HG03575 (cell line): ENCODE data around the gene IMPG1.

ENCODE experiments used
- ATAC-seq: cut with Tn5 transposase; IDR thresholded peaks from one replicate; pipeline ENCODE4 v1.9.1; 2021; ENCODE audit not compliant: unreplicated experiment, insufficient number of reproducible peaks, low FRiP score; ENCODE audit errors: extremely low read depth

IMPG1 gene

DNA sequence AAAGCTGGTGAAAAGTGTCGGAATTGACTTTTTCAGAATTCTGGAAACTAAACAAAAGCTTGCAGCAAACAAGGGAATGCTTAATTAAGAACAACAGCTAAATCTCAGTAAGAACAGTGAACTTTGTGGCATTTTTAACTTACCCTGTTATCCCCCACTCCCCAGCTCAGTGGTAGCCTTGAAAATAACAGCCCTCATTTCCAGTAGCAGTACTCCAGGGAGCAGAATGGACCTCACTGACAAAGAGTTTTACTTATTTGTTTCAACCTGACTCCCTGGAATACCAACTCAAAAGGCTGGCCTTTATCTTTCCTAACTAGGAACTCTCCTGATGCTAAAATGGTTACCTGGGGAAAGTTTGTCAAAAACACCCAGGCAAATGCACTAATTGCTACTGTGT, 108.9 kb downstream of the IMPG1 start:
- no peak for ATAC-seq

DNA sequence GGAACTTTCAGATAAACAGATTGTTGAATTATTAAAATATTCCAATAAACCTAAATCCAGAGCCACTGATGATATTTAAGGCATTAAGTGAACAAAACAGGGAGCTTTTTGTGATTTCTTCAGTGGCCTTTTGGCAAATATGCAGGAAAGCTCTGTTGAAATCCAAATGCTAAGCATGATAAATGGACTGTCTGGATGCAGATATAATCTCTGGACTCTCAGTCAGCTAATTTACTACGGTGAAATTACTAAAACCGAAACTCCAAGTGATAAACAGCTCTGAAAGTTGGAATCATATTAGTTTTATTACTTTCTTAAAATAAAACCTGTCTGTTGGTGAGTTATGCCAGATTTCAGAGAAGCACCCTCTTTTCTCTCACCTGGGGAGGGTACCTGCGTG, 120.3 kb downstream of the IMPG1 start:
- no peak for ATAC-seq

DNA sequence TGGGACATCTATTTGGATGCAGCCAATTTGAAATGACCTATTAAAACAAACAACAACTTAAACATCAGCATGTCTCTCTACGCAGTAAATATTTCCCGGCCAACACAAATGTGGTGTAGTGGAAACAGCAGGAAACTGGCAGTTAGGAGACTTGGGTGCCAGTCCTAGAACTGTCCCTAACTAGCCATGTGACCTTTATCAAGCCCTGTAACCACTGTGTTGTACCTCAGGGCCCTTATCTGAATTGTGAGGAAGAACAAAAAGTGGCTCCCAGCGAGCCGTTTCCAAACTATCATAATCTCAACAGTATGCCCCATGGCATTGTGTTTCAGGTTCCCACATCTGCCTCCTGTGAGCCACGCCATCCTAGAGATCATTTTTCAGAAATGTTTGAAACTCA, 124.5 kb downstream of the IMPG1 start:
- no peak for ATAC-seq

DNA sequence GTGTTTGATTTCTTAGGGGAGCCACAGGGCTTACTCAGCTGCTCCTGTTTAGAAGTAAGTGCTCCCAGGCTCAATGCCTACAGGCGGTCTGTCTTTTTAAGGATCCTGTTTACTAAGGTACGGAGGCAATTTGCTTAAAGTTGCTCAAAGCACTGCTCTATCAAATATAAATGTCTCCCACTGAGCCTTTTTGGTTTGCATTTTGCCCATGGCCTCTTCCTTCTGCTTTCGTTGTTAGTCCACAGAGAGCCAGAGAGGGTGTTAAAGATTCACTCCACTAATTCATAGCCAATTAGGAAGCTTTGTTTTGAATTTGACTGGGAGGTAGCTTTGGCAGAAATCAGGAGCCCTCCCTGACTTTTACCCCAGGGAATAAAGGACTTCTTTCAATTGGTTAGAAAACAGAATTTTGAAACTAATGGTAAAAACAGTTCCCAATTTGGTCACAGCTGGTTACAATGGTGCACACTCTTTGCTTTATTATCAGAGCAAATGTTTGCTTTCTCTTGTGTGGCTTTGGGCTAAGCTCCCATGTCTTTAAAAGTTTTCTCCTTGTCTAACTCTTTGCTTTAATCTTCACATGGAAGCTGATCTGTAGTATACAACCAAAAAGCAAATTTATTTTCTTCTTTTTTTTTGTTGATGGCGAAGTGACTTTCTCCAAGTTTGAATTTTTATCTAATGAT, 126.2 kb downstream of the IMPG1 start:
- ATAC-seq: no peak

DNA sequence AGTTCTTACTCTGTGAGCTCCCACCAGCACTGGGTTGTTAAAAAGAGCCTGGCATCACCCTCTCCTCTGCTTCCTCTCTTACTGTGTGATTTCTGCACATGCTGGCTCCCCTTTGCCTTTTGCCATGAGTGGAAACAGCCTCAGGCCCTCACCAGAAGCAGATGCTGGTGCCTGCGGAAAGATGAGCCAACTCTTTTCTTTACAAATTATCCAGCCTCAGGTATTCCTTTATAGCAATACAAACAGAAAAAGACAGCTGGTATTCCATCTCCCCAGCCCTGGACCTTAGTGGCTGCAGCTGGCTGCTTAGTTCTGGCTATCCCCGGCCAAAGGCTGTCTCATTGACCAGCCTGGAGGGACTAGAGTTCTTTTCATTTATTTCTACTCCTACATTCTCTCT, 129.1 kb downstream of the IMPG1 start:
- no peak for ATAC-seq

DNA sequence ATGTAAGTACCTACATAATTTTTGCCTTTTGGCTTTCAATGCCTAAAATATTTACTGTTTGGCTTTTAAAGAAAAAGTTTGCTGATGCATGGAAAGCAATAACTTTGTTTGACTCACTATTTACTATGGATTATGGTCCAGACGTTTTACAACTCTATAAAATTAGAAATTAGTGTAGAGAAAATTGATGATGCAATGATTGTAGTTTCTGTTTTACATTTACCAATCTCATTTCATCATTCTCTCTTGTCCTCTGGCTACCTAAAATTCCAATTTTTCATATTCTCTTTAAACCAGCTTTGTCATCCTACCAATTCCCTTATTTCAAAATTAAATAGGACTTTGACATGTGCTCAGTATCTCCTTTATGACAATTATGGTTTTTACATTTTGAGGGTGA, 131.0 kb downstream of the IMPG1 start:
- no peak for ATAC-seq

DNA sequence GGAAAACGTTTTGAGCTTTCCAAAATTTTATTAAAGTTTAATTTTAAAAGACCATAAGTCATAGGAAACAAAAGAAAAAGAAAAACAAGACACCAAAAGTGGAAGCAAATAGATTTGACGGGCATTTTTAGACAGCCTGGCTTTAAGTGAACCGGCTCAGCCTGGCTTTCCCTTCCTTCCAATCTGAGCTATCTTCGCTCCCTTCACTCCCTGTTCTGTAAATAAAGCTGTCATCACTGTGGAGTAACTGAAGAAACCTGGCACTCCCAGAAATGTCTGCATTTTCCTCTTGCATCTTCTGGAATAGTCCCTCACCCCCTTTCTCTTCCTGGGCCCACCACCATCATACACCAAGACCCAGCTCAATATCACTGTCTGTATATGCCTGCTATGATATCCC, 131.9 kb downstream of the IMPG1 start:
- ATAC-seq: no peak

DNA sequence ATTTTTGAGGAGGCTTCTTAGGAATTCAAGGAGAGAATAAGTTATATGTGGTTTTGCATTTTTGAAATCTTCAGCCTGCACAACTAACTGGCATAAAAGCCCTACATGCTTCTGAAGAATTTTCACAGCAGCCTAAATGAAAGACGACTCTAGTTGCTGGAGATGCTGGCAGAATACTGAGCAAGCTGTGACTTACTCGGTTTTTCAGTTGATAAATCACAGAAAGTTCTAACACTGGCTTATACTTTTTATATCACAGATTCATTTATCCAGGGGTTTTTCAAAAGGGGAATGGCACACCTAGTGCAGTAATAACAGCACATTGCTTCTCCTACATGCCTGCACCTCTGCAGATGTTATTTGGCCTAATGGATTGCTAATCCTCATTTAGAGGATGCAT, 134.6 kb downstream of the IMPG1 start:
- ATAC-seq: no peak

DNA sequence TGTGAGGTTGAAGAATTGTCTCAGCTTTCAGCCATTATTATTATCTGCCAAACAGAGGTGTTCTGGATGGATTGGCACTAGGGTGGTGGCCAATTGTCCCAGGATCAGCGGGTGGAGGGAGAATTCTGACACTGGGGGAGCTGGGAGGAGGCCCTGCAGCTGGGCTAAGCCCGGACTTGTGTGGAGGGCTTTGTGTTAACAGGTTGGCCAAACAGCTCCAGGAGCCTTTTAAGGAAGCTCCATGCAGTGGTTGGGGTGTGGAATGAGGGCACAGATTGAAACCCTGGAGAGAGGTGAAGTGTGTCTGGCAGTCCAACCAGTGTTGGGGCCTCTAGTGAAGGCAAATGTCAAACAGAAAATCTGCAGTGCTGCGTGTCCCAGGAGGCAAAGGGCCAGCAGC, 135.8 kb downstream of the IMPG1 start:
- no peak for ATAC-seq

DNA sequence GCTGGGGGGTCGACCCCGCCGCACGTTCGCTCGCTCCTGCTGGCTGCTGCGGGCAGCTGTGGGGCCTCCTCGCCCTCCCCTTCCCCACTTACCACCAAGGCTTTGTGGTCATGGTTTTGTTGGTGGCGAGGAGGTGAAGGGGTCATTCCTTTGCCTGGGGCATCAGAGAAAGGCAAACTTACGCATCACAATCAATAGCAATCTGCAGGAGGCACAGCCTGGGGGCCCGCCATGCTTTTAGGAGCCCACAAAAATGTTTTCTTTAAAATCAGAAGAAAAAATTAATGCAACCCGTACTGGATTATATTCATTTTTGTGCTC, 137.0 kb downstream of the IMPG1 start:
- no peak for ATAC-seq

DNA sequence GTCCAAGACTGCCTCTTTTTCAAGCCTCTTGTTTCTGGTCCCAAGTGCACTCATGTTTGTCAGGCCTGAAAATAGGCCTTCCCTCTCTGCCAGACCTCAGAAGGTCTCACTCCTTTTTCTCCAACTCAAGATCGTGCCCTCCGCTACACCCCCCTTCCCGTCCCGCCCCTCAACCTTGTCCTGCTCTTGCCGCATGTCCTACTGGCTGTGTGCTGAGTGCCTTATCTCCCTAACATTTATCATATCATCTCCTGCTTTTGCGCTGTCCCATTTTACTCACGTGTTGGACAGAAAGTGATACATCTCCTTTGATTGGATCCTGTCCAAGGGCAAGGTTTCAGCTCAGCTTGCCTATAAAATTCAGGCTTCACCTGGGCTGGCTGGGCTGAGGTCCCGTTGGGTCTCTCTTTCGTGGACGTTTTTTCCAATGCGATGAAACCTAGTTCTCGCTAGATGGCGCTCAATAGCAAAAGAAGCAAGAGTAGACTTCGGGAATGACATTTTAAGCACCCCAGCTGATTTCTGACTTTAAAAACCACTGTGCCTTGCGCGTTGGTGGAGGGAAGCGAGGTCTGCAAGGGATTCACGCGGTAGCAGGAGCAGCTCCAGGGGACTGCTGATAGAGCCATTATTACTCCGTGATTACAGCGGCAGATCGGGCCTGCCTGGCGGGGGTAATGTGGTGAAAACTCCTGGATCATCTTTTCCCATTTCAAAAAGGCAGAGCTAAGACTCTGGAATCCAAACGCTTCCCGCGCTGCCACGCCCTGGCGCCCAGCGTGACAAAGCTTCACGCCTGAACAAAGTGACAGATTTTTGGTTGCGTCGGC, 137.6 kb downstream of the IMPG1 start:
- peak; percentile 46 for ATAC-seq

DNA sequence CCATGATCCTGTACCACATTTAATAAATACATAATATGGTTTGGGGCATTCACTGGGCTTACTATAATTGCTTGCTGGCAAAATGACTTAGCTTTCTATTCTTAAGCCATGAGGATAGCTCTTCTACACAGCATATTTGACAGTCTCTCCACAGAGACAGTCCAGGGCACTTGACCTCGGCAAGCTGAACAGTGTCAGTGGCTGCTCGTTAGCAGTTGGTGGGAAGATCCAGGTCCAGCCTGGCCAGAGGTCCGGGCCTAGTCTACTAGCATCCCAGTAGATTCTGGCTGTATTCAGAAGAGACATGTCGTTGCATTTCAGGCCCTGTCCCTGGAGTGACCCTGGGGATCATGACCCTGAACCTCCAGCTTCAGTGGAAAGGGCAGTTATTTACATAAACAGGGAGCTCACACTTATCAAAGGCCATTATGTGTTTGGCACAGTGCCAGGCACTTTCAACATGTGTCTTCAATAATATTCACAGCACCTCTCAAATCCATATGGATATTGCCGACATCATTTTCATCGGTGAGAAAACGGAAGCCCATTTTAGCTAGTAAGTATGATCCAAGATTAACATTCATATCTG, 139.0 kb downstream of the IMPG1 start:
- ATAC-seq: no peak

DNA sequence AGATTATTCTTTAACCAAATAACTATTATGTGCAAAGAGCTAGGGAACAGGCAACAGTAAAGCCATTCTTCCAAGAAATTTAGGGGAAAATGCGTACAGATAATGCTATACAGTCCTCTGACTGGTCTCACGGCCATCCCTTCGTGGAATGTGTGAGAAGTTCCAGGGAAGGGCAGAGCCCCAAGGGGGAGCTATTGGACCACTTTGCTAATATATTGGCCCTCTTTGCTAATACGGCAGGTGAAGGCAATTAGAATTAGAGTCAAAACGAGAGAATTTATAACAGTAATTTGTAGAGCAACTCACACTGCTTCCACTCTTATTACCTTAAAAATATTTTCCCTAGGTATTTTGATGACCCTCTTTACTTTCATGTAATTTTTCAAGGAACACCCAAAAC, 140.4 kb downstream of the IMPG1 start:
- no peak for ATAC-seq

DNA sequence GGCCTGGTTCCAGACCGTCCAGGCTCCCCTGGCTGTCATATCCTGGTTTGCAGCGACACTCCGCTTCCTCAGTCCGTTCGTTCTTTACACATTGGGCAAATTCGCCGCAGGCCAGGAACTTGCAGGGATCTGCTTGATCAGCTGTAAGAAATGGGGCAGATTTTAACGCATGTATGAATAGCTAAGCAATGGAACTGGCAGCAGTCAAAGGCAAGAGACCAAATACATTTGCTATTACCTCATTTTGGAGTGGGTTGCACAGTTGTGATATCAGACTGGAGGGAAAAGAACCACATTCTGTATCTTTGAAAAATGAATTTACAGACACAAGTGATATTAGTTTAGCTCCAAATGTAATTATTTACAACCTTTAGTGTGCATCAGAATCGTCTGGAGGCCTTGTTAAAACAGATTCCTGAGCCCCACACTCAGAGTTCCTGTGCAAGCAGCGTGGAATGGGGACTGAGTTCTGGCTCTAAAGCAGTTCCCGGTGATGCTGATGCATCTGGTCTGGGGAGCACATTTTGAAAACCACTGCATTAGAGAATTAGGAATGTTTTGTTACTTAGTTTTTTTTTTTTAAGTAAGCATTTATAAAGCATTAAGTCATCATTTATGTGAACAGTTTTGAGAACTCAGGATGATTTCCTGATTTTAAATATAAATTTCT, 141.3 kb downstream of the IMPG1 start:
- ATAC-seq: no peak

DNA sequence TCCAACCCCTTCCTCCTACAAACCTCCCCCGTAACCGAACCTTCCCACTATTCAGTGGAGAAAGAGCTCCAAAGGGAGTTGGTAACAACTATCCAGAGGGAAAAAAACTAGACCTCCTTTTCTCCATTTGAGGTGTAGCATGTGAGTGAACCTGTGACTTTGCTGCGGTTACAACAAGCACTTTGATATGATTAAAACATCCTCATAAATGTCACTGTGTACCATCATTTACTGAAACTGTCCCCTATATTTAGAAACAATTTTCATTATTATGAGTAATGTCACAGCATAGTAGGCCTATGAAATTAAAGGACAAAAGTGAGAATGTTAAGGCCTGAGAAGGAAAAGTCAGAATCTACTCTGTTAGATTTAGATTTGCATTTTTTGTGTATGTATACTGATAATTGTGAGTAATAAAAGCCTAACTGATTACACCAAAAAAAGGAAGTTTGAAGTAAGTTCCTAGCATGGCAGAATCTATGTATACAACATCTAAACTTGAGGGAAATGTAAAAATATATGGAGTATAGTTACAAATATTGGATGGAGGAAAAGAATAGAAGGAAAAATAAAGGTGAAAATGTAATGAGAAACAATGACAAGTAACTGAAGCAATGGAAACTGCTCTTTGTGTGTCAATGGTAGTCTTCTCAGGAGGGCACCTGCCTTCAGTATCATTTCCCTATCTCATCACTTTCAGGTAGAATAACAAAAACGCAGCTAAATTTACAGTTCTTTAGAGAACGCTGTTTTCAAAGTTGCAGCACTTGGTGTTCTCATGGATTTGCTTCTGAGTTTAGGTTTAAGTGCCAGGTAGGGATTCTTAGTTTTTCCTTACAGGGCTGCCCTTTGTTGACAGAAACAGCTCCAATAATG, 145.9 kb downstream of the IMPG1 start:
- ATAC-seq: no peak

DNA sequence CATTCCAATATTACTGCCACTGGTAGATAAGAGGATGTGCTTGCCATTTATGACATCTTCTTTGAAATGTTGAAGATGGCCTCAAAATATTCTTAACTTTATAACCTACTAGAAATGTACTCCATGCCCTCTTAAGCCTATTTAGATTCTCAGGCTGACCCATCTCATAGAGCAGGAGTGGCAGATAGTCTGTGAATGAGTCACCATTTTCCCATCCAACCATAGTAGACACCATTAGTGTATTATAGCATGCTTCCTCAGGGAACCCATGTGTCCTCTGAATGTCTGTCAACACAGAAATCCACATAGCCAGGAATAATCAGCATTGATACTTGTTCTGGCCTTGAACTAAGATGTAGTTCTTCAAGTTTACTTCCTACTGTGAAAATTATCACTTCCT, 150.2 kb downstream of the IMPG1 start:
- no peak for ATAC-seq

DNA sequence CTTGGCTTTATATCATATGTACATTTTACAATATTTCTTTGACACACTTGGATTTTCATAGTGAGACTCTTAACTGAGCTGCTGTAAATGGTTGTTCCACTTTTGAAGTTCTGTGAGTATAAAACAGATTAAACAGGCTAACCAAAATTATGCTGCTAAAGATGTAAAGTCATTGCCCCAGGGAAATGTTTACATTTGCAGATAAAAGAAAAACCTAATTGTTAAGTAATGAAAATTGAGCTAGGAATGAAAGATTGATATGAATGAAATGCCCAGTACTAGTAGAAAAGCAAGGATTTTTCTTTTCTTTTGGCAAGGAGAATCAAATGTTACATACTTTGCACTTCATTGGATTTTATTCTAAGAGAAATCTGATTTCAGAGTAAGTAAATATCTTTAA, 159.4 kb downstream of the IMPG1 start:
- ATAC-seq: no peak

DNA sequence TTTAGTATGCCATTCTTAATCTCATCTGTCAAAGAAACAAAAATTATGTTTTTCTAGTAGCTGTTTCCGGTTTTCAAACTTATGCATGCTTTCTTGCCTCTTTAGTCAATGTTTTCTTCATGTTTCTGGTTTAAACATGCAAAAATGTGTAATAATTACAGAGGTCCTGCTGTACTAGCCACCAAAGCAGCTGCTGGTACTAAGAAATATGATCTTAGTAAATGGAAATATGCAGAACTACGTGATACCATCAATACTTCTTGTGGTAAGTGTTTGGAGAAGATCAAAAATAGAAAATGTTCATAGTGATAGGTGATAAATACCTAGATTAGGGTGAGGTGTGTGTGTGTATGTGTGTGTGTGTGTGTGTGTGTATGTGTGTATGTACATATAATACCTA, 165.0 kb downstream of the IMPG1 start:
- no peak for ATAC-seq

DNA sequence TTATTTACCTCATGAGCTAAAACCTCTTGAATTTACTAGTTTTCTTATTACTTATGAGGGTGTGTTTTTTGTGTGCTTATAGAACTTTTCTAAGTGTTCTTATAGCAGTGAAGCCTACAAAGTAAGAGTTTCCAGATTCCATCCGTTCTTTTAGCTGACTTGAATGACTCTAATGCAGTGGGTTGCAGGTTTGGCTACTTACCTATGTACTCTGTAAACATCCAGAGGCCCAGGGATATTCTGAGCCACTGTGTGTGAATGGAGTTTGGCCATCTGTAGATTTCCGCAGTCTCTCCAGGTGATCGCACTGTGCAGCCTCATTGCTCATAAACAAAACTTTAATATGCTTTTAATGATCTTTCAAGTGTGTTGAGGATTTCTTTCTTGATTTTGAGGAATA, 165.6 kb downstream of the IMPG1 start:
- ATAC-seq: no peak
